Skeletal muscle satellite cell (primary cell): ENCODE data around the gene FARP1.
"Not testable (repeated sequence)": the region's sequence is repeated elsewhere in the genome, so short reads cannot be mapped to it uniquely, and the experiment has no call there.

ENCODE experiments used
- H3K27me3 ChIP-seq: 2 replicates; pipeline ENCODE4 v1.7.0; 2013; ENCODE audit warnings: low read length; ENCODE audit not compliant: control insufficient read depth, insufficient read depth
- H3K36me3 ChIP-seq: 2 replicates; pipeline ENCODE4 v1.7.0; 2013; ENCODE audit warnings: mild to moderate bottlenecking, control low read depth, low read length; ENCODE audit not compliant: insufficient read depth
- H3K4me1 ChIP-seq: 2 replicates; pipeline ENCODE4 v1.7.0; 2013; ENCODE audit warnings: low read length; ENCODE audit not compliant: control insufficient read depth, insufficient read depth
- H3K4me2 ChIP-seq: 2 replicates; pipeline ENCODE4 v1.7.0; 2013; ENCODE audit warnings: mild to moderate bottlenecking, low read length
- H3K4me3 ChIP-seq: 2 replicates; pipeline ENCODE4 v1.7.0; 2013; ENCODE audit warnings: low read length
- H3K9ac ChIP-seq: 2 replicates; pipeline ENCODE4 v1.7.0; 2013; ENCODE audit warnings: mild to moderate bottlenecking, low read depth, low read length, moderate library complexity
- H3K9me3 ChIP-seq: replicated peaks from 2 replicates; pipeline ENCODE4 v1.7.0; 2013; ENCODE audit warnings: mild to moderate bottlenecking, control low read depth, low read length

The FARP1 gene

DNA sequence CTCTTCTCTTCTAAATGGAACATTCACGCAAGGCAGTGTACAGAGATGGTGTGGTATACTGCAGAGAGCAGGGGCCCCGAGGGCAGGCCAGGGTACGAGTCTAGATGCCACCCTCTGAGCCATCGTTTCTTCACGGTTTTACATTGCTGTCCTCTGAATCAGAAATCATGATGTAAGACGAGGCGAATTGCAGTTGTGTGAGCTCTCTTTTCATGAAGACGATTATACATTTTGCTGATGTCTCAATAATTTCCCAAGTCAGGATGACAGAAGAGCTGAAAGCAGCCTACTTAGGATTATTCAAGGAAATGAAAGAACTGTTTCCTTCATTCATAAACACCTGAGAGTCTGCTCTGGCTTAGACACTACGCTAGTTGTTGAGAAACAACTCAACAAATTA is 127.9 kb downstream of the FARP1 start:
- Histone ChIP-seq H3K27me3 (no peaks in the 10 kb centered on the region), H3K36me3 (no peaks in the 10 kb centered on the region), H3K4me1 (peaks cover 3% of the 10 kb centered on the region), H3K9ac (no peak overlapping the region), H3K4me2 (no peak overlapping the region), H3K9me3 (no peaks in the 10 kb centered on the region), H3K4me3 (no peak overlapping the region)

DNA sequence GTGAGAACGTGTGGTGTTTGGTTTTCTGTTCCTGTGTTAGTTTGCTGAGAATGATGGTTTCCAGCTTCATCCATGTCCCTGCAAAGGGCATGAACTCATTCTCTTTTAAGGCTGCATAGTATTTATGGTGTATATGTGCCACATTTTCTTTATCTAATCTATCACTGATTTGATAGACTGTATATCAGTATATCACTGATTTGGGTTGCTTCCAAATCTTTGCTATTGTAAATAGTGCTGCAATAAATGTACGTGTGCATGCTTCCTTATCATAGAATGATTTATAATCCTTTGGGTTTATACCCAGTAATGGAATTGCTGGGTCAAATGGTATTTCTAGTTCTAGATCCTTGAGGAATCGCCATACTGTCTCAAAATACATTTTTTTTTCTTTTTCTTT is 128.8 kb downstream of the FARP1 start:
- H3K4me1 ChIP-seq, H3K9me3 ChIP-seq, H3K4me3 ChIP-seq, H3K4me2 ChIP-seq, H3K36me3 ChIP-seq, H3K27me3 ChIP-seq, H3K9ac ChIP-seq: not testable (repeated sequence)

DNA sequence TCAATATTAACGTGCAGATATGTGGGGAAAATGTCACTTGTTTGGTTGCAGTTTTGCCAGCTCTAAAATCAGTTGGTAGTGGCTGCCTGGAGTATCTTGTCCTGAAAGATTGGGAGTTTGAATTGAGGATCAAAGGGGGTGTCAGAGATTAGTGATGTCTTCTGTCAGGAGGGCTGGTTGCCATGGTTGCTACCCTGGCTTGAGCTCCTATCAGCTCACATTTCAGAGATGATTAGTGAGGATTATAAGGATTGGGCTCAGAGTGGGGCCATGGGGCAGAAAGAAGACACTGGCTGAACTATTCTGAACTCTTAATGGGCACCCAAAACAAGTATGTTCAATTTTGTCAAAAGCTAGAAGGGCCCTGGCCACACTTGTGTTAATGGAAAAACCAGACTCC is 129.7 kb downstream of the FARP1 start:
- Histone ChIP-seq H3K4me2 (no peak overlapping the region), H3K4me3 (no peak overlapping the region), H3K9me3 (no peaks in the 10 kb centered on the region)

DNA sequence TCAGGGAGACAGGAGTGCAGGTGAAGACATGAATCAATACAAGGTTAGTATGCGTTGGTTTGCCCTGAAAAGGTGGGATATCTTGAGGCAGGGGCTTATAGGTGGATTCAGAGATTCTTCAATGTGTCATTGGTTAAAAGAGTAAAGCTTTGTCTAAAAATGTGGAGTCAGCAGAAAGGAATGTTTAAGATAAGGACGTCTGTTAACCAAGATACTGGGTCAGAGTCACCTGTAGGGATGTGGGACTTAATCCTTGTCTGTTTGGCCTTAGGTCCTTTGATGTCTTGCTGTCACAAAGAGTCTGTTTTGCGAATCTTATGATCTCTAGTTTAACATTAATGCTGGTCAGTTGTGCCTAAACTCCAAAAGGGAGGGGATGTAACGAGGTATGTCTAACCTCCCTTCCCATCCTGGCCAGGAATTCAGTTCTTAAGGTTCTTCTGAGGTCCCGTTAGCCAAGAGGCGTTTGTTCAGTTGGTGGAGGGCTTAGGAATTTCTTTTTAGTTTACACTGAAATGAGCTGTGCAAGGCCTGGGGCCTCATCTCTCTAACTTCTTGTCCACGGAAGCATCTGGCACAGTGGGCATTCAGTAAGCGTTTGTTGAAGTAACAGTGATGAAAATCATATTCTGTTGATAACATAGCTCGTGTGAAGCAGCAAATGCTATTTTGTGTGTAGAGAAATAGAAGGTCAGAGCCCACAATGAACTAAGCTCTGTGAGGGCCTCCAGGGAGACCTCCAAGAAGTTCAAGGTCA is 130.4 kb downstream of the FARP1 start:
- H3K27me3 ChIP-seq = no peaks in the 10 kb centered on the region

More for the DNA sequence above, 129.7 kb downstream of the FARP1 start:
- H3K36me3 ChIP-seq = no peaks in the 10 kb centered on the region
- no peak overlapping the region for H3K9ac ChIP-seq
- no peaks in the 10 kb centered on the region for H3K27me3 ChIP-seq
- peaks cover 3% of the 10 kb centered on the region for H3K4me1 ChIP-seq

DNA sequence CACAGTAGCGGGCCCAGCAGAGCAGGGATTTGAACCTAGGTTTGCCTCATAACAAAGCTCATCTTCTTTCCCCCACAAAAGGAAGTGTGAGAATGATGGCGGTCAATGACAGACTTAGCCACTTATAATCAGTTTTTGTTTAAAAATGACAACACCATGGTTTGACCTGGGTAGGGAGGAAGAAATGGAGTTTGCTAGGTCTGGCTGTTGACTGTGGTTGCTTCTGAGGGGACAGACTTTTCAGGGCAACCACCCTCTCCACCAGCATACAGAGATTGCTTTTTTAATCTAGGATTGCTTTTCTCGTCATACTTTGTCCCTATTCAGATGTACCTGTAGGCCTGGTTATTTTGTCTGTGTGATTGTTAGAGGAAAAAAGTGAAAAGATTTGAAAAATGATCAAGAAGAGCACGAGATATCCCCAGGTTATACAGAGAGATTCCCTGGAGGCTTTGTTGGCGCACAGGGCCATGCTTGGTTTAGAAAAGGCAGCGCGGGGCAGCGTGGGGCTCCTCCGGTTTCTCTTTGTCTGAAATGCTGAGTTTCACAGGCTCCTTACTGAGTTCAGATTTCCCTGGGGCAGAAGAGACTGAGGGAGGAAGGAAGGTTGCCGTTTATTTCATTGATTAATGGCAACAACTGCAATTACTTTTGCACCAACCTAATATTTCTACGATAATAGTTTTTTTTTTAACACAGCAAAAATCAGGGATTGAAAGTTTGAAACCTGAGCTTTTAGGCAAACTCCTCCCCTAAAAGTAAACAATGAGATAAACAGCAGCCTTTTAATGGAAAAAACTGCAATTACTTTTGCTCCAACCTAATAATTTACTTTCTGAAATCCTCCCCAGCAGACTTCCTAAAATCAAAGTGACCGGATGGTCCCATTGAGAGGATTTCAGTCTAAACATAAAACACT is 131.2 kb downstream of the FARP1 start:
- H3K27me3 ChIP-seq = no peaks in the 10 kb centered on the region
- H3K36me3 ChIP-seq = no peaks in the 10 kb centered on the region
- H3K4me3 ChIP-seq = no peak overlapping the region
- H3K4me1 ChIP-seq = peaks cover 3% of the 10 kb centered on the region
- H3K9me3 ChIP-seq = no peaks in the 10 kb centered on the region
- H3K9ac ChIP-seq = no peak overlapping the region
- H3K4me2 ChIP-seq = no peak overlapping the region

More for the DNA sequence above, 130.4 kb downstream of the FARP1 start:
- H3K4me3 ChIP-seq = no peak overlapping the region
- no peak overlapping the region for H3K4me2 ChIP-seq
- no peaks in the 10 kb centered on the region for H3K36me3 ChIP-seq
- no peaks in the 10 kb centered on the region for H3K9me3 ChIP-seq
- peaks cover 3% of the 10 kb centered on the region for H3K4me1 ChIP-seq
- H3K9ac ChIP-seq = no peak overlapping the region

DNA sequence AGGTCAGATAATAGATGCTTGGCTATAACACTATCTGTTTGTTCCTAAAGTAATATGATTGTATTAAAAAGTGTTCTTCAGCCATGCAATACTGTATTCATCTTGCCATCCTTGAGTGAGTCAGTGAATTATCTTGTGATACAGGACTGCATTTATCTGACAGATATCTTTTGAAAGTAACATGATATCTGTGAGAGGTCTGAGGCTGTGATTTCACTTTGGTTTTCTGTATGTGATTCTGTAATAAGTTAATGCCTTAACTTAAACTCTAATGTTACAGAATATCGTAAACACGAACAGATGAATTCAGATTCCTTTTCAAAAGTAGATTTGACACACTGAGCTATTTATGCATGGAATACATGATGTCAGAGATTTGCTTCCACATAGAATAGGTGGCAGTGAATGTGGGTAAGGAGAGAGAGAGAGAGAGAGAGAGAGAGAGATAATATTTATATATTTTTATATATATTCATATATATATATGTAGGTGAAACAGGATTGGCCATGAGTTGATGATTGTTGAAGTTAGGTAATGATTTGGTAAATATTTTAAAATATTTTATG is 132.1 kb downstream of the FARP1 start:
- Histone ChIP-seq H3K9me3 (no peaks in the 10 kb centered on the region), H3K36me3 (no peaks in the 10 kb centered on the region), H3K4me3 (no peak overlapping the region)

DNA sequence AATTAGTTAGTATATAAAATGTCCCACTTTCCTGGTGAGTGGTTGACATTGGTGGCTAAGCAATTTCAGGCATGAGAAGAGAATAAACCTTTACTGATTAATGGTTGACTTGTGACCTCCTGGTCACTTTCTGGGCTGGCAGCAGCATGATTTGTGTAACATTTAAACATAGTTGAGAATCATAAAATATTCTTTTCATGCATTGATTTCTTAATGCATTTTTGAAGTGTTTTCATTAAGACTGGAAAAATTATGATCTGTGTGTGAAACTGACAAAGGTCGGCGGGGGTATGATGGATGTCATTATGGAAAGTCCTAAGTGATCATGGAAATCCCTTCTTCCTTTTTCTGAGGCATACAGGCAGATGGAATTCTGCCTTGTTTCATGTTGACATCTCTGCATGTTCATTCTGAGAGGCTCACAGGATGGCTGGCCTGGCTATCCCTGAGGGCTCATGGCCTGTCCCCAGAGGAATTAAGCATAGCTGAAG is 132.8 kb downstream of the FARP1 start:
- no peak overlapping the region for H3K9ac ChIP-seq
- H3K4me2 ChIP-seq = no peak overlapping the region
- no peaks in the 10 kb centered on the region for H3K27me3 ChIP-seq
- H3K4me3 ChIP-seq = no peak overlapping the region
- H3K9me3 ChIP-seq = no peaks in the 10 kb centered on the region
- no peaks in the 10 kb centered on the region for H3K36me3 ChIP-seq
- peaks cover 3% of the 10 kb centered on the region for H3K4me1 ChIP-seq

More for the DNA sequence above, 132.1 kb downstream of the FARP1 start:
- Histone ChIP-seq H3K4me1 (peaks cover 3% of the 10 kb centered on the region), H3K27me3 (no peaks in the 10 kb centered on the region), H3K4me2 (no peak overlapping the region), H3K9ac (no peak overlapping the region)

DNA sequence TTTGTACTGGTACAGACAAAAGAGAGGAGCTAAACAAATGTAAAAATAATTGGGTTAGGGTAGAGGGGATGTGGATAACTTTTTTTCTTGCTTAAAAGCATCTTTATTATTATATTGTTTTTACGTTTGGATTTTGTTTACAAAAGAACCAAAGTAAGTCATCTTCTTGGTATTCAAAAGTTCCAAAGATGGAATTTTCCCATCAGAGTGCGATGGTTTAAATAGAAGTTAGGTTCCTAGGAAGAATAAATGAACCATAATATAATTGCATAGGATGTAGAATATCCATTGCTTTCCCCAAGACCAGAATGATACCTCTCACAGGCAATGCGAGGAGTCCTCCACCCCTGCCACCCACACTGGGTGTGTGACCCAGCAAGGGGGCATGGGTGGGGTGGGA is 133.6 kb downstream of the FARP1 start:
- H3K4me1 ChIP-seq = peaks cover 3% of the 10 kb centered on the region
- H3K4me3 ChIP-seq = no peak overlapping the region
- no peaks in the 10 kb centered on the region for H3K27me3 ChIP-seq
- H3K4me2 ChIP-seq = no peak overlapping the region
- H3K36me3 ChIP-seq = no peaks in the 10 kb centered on the region
- H3K9me3 ChIP-seq = no peaks in the 10 kb centered on the region
- no peak overlapping the region for H3K9ac ChIP-seq

DNA sequence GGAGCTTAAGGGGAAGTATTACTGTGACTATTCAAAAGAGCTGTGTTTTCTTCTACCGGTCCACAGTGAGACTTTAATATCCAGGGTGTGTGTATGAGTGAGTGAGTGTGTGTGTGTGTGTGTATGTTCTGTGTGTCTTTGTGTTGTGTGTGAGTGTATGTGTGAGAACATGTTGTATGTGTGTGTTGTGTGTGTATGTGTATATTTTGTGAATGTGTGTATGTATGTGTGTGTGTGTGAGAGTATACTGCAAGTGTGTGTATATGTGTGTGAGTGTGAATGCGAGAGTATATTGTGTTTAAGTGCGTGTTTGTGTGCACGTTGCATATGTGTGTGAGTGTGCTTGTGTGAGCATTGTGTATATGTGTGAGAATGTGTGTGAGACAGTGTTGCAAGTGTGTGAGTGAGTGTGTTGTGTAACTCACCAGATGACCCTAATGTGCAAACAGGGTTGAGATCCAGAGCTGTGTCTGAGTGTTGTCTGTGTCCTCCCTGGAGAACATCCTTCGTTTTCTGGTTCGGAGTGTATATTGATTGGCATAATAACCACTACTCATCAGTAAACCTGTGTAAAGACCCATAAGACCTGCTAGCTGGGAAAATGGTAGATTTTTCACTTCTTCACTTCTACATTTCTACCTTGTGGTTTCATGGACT is 135.3 kb downstream of the FARP1 start:
- Histone ChIP-seq H3K36me3 (no peaks in the 10 kb centered on the region), H3K4me3 (no peak overlapping the region), H3K27me3 (no peaks in the 10 kb centered on the region), H3K9ac (no peak overlapping the region), H3K4me2 (no peak overlapping the region), H3K9me3 (no peaks in the 10 kb centered on the region), H3K4me1 (peaks cover 3% of the 10 kb centered on the region)

DNA sequence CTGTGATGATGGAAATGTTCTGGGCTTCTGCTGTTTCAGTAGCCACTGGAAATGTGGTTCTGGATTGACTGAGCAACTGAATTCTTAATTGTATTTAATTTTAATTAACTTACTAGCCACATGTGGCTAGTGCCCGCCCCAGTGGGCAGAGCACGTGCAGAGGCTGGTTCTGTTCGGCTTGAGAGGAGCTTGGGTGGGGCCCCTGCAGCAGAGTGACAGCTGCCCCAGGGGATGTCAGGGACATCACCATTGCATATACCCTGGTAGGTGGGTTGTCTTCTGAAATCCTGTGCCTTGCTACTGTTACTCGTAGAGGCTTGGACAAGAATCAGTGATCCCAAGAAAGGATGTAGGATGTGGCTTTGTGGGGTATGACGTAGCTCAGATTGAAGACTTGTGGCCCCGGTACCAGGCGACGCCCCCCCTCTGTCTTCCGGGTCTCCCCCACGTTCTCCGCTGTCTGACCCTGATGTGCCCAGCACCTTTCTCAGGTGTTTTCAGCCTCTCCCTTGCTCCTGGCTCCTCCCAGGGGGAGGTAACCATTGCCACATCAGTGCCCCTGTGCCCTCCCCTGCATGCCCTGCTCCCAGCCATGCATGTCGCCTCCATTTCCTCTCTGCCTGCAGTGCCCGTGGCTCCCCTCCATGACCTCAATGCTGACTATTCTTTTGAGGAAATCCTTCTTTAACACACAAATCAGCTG is 136.7 kb downstream of the FARP1 start:
- Histone ChIP-seq H3K9me3 (no peaks in the 10 kb centered on the region), H3K4me1 (peaks cover 2% of the 10 kb centered on the region), H3K9ac (no peak overlapping the region), H3K27me3 (no peaks in the 10 kb centered on the region), H3K36me3 (no peaks in the 10 kb centered on the region), H3K4me2 (no peak overlapping the region), H3K4me3 (no peak overlapping the region)

DNA sequence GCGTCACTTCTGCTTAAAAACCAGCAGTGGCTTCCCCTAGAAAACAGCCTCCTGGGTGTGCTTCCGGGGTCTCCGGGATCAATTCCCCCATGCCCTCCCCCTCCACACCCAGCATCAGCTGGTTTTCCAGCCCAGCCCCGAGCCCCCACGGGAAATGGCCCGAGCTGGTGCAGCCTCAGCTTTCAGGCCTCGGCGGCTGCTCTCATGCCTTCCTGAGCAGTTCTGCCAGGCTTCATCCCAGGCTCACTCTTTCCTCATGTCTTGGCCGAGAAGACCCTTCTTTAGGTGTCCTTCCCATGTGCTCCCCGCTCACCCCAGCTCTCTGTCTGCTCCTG is 137.2 kb downstream of the FARP1 start:
- H3K4me2 ChIP-seq = no peak overlapping the region
- H3K9me3 ChIP-seq = no peaks in the 10 kb centered on the region
- no peaks in the 10 kb centered on the region for H3K4me1 ChIP-seq
- no peaks in the 10 kb centered on the region for H3K27me3 ChIP-seq
- no peak overlapping the region for H3K9ac ChIP-seq
- H3K4me3 ChIP-seq = no peak overlapping the region
- no peaks in the 10 kb centered on the region for H3K36me3 ChIP-seq
